T47D (cell line): ENCODE results near the gene GLI2.
A peak's percentile ranks its signal among the peaks of the same experiment; 100 is the strongest.

ENCODE experiments used
- DNase-seq, 2 experiments: peaks; one replicate each; pipeline versions ENCODE4 v3.0.0 to v3.0.0-alpha.2; 2011 to 2012; ENCODE audit warnings: low read depth in 1 of 2, low spot score in 1 of 2
- JUND ChIP-seq: IDR thresholded peaks from 2 replicates; pipeline ENCODE4 v1.6.1; 2012; ENCODE audit warnings: low read depth
- in situ Hi-C: cut with HindIII; loops from 2 replicates; pipeline ENCODE4 v1.10.0; 2016; ENCODE audit warnings: low sequenced_read_pairs, low pct_unique_long_range_greater_than_20kb

The GLI2 gene

GRCh38 chr2:120733238-120733932 lies 2.3 kb upstream of the GLI2 start:
- TF ChIP-seq JUND: no peak
- DNase-seq: no peak
- in situ Hi-C loops: no loop called here

GRCh38 chr2:120734930-120735651 lies 577 bp upstream of the GLI2 start:
- no peak for TF ChIP-seq JUND
- in situ Hi-C loops: no loop called here
- no peak for DNase-seq

- in situ Hi-C loops: no loop called here
- no peak for DNase-seq
These were observed 545 bp downstream of the GLI2 start for GRCh38 chr2:120736202-120736623.

GRCh38 chr2:120736624-120737339 lies 1.1 kb downstream of the GLI2 start:
- peak in 1 of 2 experiments; percentile 8 for DNase-seq
- in situ Hi-C loops: no loop called here
- TF ChIP-seq JUND: no peak

More at GRCh38 chr2:120736202-120736623, 545 bp downstream of the GLI2 start:
- TF ChIP-seq JUND: no peak

GRCh38 chr2:120737340-120738101 lies 1.9 kb downstream of the GLI2 start:
- in situ Hi-C loops: no loop called here
- peak; percentile 35 to 47 for DNase-seq
- TF ChIP-seq JUND: no peak

GRCh38 chr2:120738117-120738516 lies 2.4 kb downstream of the GLI2 start:
- in situ Hi-C loops: no loop called here
- TF ChIP-seq JUND: no peak
- DNase-seq: no peak

GRCh38 chr2:120738786-120739437 lies 3.2 kb downstream of the GLI2 start:
- in situ Hi-C loops: no loop called here
- no peak for DNase-seq
- TF ChIP-seq JUND: no peak

GRCh38 chr2:120739438-120740090 lies 3.9 kb downstream of the GLI2 start:
- DNase-seq: no peak

GRCh38 chr2:120740375-120740764 lies 4.7 kb downstream of the GLI2 start:
- no peak for DNase-seq
- no peak for TF ChIP-seq JUND
- in situ Hi-C loops: no loop called here

More at GRCh38 chr2:120739438-120740090, 3.9 kb downstream of the GLI2 start:
- in situ Hi-C loops: no loop called here
- no peak for TF ChIP-seq JUND

GRCh38 chr2:120740765-120741524 lies 5.3 kb downstream of the GLI2 start:
- no peak for DNase-seq
- in situ Hi-C loops: no loop called here
- no peak for TF ChIP-seq JUND
